Smooth muscle cell (in vitro differentiated cells): ENCODE measurements around the gene PKNOX2. TPM values are rescaled to one million over a fixed set of nuclear protein-coding genes. Genes with fewer than 3 reads are reported as not detected.

Experiments used
- DNase-seq: peaks from one replicate; lab custom pipeline; 2025; ENCODE audit not compliant: unreplicated experiment; lab: John Stamatoyannopoulos, UW
- H2AFZ ChIP-seq: fragments of 200-600 bp; sonication (generic); 2 replicates; pipeline ENCODE4 v1.6.0; 2016; ENCODE audit warnings: antibody characterized with exemption, low read depth, mild to moderate bottlenecking
- H3F3A ChIP-seq: fragments of 200-600 bp; sonication (generic); 2 replicates; pipeline ENCODE4 v1.6.0; 2017; ENCODE audit warnings: antibody characterized with exemption, low read depth
- H3K27ac ChIP-seq: fragments of 200-600 bp; sonication (generic); 2 replicates; pipeline ENCODE4 v1.5.1; 2016; ENCODE audit warnings: low read depth, mild to moderate bottlenecking
- H3K27me3 ChIP-seq: fragments of 200-600 bp; sonication (generic); 2 replicates; pipeline ENCODE4 v1.6.1; 2016; ENCODE audit warnings: low read depth, mild to moderate bottlenecking
- H3K36me3 ChIP-seq: fragments of 200-600 bp; sonication (generic); 2 replicates; pipeline ENCODE4 v1.5.1; 2016; ENCODE audit warnings: low read depth
- H3K4me1 ChIP-seq: fragments of 200-600 bp; sonication (generic); 2 replicates; pipeline ENCODE4 v1.5.1; 2016; ENCODE audit warnings: low read depth
- H3K4me2 ChIP-seq: fragments of 200-600 bp; sonication (generic); 2 replicates; pipeline ENCODE4 v1.6.0; 2016; ENCODE audit warnings: mild to moderate bottlenecking
- H3K4me3 ChIP-seq: fragments of 200-600 bp; sonication (generic); 2 replicates; pipeline ENCODE4 v1.5.1; 2016; ENCODE audit warnings: mild to moderate bottlenecking
- H3K79me2 ChIP-seq: fragments of 200-600 bp; sonication (generic); 2 replicates; pipeline ENCODE4 v1.6.0; 2016; ENCODE audit warnings: low read depth, mild to moderate bottlenecking
- H3K9ac ChIP-seq: fragments of 200-600 bp; sonication (generic); 2 replicates; pipeline ENCODE4 v1.6.0; 2016; ENCODE audit warnings: low read depth
- H3K9me3 ChIP-seq: fragments of 200-600 bp; sonication (generic); replicated peaks from 2 replicates; pipeline ENCODE4 v1.5.1; 2016; ENCODE audit warnings: low read depth
- H4K20me1 ChIP-seq: fragments of 200-600 bp; sonication (generic); 2 replicates; pipeline ENCODE4 v1.6.0; 2016; ENCODE audit warnings: low read depth
- CTCF ChIP-seq: fragments of 200-600 bp; sonication (generic); IDR thresholded peaks from 2 replicates; pipeline ENCODE4 v1.5.1; 2017; ENCODE audit warnings: borderline replicate concordance, mild to moderate bottlenecking, antibody characterized with exemption; ENCODE audit not compliant: insufficient read depth, poor library complexity, severe bottlenecking
- WGBS: methylation state at CpG from one replicate; pipeline ENCODE4 v1.1.7; 2016; ENCODE audit warnings: low lambda C conversion rate; 5-methylcytosine and 5-hydroxymethylcytosine counted together
- polyA plus RNA-seq: library from polyadenylated mRNA; unstranded; fragments of >200 nt; fragmentation: Nextera tagmentation; extraction: Ambion mirVana; gene quantifications from 2 replicates; pipeline ENCODE4 v1.2.1, GENCODE V29; 2016
- total RNA-seq: library from RNA; depleted of rRNA; stranded (reverse); fragments of >200 nt; gene quantifications from 2 replicates; pipeline ENCODE4 v1.2.3, GENCODE V29; 2014

The PKNOX2 gene
- total and polyA plus RNA-seq, 2 experiments from 2014 or later, result 7.2 to 7.9 TPM

GRCh38 chr11:125138966-125139365, 25.6 kb upstream of the PKNOX2 start:
- no peak overlapping the region for H3K4me3 ChIP-seq
- H3K9me3 ChIP-seq, result no peaks in the 10 kb centered on the region
- H3K27me3 ChIP-seq, result no peaks in the 10 kb centered on the region
- H4K20me1 ChIP-seq, result no peaks in the 10 kb centered on the region
- H3F3A ChIP-seq, result no peaks in the 10 kb centered on the region
- no peak for DNase-seq
- no peak for TF ChIP-seq CTCF
- no peaks in the 10 kb centered on the region for H3K36me3 ChIP-seq
- H2AFZ ChIP-seq, result no peak overlapping the region
- H3K27ac ChIP-seq, result no peak overlapping the region
- H3K79me2 ChIP-seq, result no peaks in the 10 kb centered on the region
- 87% methylated on average over 8 of the region's 8 CpGs for WGBS
- H3K4me1 ChIP-seq, result peaks cover 22% of the 10 kb centered on the region
- H3K9ac ChIP-seq, result no peak overlapping the region
- H3K4me2 ChIP-seq, result no peak overlapping the region

DNA sequence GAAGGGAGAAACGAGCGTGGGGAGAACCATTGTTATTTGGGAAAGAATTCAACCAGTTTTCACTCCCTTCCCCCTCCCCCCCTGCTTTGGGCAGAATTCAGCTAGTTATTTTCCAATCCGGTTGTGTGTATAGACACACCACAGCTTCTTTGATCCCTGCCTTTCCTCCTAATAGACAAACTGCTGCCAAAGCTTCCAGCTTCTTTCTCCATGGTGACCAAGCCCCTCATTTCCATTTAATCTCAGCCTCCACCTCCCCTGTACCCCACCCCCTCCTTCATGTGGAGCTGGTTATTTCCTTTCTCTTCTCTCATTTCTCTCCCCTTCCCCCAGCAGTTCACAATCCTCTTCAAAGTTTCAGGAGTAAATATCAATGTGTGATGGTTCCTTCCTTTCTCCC, 24.8 kb upstream of the PKNOX2 start:
- Histone ChIP-seq H3K79me2 (no peaks in the 10 kb centered on the region), H3K27ac (no peak overlapping the region), H2AFZ (peak overlapping the region; percentile 58), H3K4me2 (no peak overlapping the region), H3F3A (no peaks in the 10 kb centered on the region), H3K9ac (no peak overlapping the region), H3K9me3 (no peaks in the 10 kb centered on the region), H3K4me1 (peaks cover 22% of the 10 kb centered on the region), H3K4me3 (no peak overlapping the region), H3K27me3 (no peaks in the 10 kb centered on the region), H3K36me3 (no peaks in the 10 kb centered on the region), H4K20me1 (no peaks in the 10 kb centered on the region)
- 66% methylated on average over 3 of the region's 3 CpGs for WGBS
- DNase-seq, result no peak
- no peak for TF ChIP-seq CTCF

DNA sequence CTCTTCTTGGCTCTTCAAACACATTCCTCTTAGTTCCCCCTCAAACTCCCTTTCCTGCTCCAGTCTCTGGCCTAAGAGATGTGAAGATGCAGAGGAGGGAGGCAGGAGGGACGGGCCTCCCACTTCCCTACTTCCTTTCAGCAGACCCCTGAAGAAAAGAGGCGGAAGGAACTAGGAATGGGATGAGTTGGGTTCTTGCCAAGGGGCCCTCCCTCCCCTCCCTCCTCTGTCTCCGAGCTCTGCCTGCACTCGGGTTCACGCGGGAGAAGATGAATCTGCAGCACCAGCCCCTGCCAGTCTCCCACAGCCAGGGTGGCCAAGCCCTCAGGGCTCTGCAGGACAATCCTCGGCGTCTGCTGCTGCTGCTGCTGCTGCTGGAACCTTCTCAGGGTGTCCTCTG, 24.3 kb upstream of the PKNOX2 start:
- Histone ChIP-seq H3K4me3 (no peak overlapping the region), H3K27ac (no peak overlapping the region), H3F3A (no peaks in the 10 kb centered on the region), H3K4me2 (no peak overlapping the region), H3K9ac (no peak overlapping the region), H2AFZ (peak overlapping the region; percentile 58), H3K4me1 (peaks cover 22% of the 10 kb centered on the region), H3K79me2 (no peaks in the 10 kb centered on the region), H3K27me3 (no peaks in the 10 kb centered on the region), H3K9me3 (no peaks in the 10 kb centered on the region), H3K36me3 (no peaks in the 10 kb centered on the region), H4K20me1 (no peaks in the 10 kb centered on the region)
- DNase-seq, result no peak
- TF ChIP-seq CTCF, result no peak
- 37% methylated on average over 6 of the region's 8 CpGs for WGBS

GRCh38 chr11:125141178-125141577, 23.4 kb upstream of the PKNOX2 start:
- Histone ChIP-seq H3F3A (no peaks in the 10 kb centered on the region), H3K4me2 (peak overlapping the region; percentile 42)
- 47% methylated on average over 12 of the region's 12 CpGs for WGBS

More at GRCh38 chr11:125141178-125141577, 23.4 kb upstream of the PKNOX2 start:
- H4K20me1 ChIP-seq, result no peaks in the 10 kb centered on the region
- H3K4me3 ChIP-seq, result no peak overlapping the region
- no peaks in the 10 kb centered on the region for H3K36me3 ChIP-seq
- H3K9ac ChIP-seq, result no peak overlapping the region
- DNase-seq, result no peak
- H3K9me3 ChIP-seq, result no peaks in the 10 kb centered on the region
- peaks cover 22% of the 10 kb centered on the region for H3K4me1 ChIP-seq
- peak overlapping the region; percentile 76 for H2AFZ ChIP-seq
- H3K27me3 ChIP-seq, result no peaks in the 10 kb centered on the region
- no peak overlapping the region for H3K27ac ChIP-seq
- TF ChIP-seq CTCF, result no peak
- H3K79me2 ChIP-seq, result no peaks in the 10 kb centered on the region
